ENCODE data around the gene ARSD.

GRCh38 chrX:2871831-2872230 lies 57.3 kb downstream of the ARSD start:
- TF ChIP-seq PPARA (CRISPR knock-in tag; IDR thresholded peaks at IDR 0.05; ENCODE audit: borderline replicate concordance) (no peak), ISL1 (CRISPR knock-in tag; IDR thresholded peaks at IDR 0.05) (no peak), ZFP30 (CRISPR knock-in tag; IDR thresholded peaks at IDR 0.05) (no peak), CSDC2 (CRISPR knock-in tag; IDR thresholded peaks at IDR 0.05) (no peak), ARNTL (CRISPR knock-in tag; IDR thresholded peaks at IDR 0.05; ENCODE audit: borderline replicate concordance, low read depth) (no peak)
- TF ChIP-seq, protein P1, sequence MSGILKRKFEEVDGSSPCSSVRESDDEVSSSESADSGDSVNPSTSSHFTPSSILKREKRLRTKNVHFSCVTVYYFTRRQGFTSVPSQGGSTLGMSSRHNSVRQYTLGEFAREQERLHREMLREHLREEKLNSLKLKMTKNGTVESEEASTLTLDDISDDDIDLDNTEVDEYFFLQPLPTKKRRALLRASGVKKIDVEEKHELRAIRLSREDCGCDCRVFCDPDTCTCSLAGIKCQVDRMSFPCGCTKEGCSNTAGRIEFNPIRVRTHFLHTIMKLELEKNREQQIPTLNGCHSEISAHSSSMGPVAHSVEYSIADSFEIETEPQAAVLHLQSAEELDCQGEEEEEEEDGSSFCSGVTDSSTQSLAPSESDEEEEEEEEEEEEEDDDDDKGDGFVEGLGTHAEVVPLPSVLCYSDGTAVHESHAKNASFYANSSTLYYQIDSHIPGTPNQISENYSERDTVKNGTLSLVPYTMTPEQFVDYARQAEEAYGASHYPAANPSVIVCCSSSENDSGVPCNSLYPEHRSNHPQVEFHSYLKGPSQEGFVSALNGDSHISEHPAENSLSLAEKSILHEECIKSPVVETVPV (CRISPR knock-in tag; IDR thresholded peaks at IDR 0.05): no peak
- TF ChIP-seq, protein P2, sequence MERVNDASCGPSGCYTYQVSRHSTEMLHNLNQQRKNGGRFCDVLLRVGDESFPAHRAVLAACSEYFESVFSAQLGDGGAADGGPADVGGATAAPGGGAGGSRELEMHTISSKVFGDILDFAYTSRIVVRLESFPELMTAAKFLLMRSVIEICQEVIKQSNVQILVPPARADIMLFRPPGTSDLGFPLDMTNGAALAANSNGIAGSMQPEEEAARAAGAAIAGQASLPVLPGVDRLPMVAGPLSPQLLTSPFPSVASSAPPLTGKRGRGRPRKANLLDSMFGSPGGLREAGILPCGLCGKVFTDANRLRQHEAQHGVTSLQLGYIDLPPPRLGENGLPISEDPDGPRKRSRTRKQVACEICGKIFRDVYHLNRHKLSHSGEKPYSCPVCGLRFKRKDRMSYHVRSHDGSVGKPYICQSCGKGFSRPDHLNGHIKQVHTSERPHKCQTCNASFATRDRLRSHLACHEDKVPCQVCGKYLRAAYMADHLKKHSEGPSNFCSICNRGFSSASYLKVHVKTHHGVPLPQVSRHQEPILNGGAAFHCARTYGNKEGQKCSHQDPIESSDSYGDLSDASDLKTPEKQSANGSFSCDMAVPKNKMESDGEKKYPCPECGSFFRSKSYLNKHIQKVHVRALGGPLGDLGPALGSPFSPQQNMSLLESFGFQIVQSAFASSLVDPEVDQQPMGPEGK (CRISPR knock-in tag; IDR thresholded peaks at IDR 0.05; ENCODE audit: borderline replicate concordance): no peak
